ENCODE measurements around the gene CNDP2.
A peak's percentile ranks its signal among the peaks of the same experiment; 100 is the strongest.

DNA sequence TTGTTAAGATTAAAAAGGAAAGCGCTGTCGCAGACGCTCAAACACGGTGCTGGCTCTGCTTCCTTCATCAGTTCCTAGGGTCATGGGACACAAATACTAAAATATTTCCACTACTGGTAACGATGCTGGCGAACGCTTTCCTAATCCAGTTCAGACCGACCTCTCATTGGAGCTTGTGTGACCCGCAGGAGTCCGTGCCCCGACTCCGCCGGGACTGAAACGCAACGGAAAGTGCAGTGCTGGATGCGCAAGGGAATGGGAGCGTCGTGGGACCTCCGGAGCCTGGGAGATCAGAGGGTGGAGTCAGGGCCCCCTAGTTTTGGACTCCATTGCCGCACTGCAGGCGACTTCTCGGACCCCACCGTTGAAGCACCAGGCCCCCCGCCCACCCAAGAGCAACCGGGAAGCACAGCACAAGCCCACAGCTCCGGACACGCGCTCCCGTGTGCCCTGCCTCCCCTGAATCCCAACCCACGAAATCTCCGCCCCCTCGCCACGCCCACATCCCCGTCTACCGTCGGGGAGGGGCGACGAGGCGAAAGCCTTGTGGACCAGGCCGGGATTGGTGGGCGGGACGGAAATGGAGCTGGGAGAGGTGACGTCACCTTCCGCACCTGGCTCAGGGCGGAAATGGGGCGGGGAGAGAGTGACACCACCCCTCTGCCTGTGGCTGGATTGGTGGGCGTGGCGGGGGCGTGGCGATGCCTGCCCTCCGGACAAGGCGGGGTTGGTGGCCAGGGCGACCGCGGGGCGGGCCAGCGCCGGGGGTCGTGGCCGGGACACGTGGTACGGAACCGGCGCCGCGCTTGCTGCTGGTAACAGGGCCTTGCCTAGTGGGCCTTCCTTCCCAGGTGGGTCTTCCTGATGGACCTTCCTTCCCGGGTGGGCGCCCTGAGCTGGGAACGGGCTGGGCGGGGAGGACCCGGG, at the start of gene CNDP2:
- TF ChIP-seq SUZ12 (IDR thresholded peaks at IDR 0.05) (no peak), SP1 (IDR thresholded peaks at IDR 0.05) (peak; percentile 62), ZNF384 (IDR thresholded peaks at IDR 0.05) (no peak), FOXM1 (IDR thresholded peaks at IDR 0.05; ENCODE audit: borderline replicate concordance) (no peak), CTBP1 (IDR thresholded peaks at IDR 0.05; ENCODE audit: borderline replicate concordance) (no peak), TARDBP (IDR thresholded peaks at IDR 0.05) (no peak), BHLHE40 (IDR thresholded peaks at IDR 0.05; ENCODE audit: borderline replicate concordance) (no peak), NFRKB (IDR thresholded peaks at IDR 0.05) (no peak), L3MBTL2 (conservative IDR thresholded peaks at IDR 0.05) (peak; percentile 49)
